ENCODE results near the gene DHRS13. TPM values are rescaled to one million over a fixed set of nuclear protein-coding genes. Genes with fewer than 3 reads are reported as not detected.

The DHRS13 gene
- total and polyA plus RNA-seq, 7 donors = 2.1 to 15.0 (median 3.9) TPM

GRCh38 chr17:28901866-28902818 lies 737 bp downstream of the DHRS13 start:
- 4 to 5% methylated on average over 62 of the region's 62 CpGs for WGBS, 2 donors
- TF ChIP-seq POLR2AphosphoS5 (IDR thresholded peaks at IDR 0.05) (no peak), POLR2A (IDR thresholded peaks at IDR 0.05) (no peak)
- Histone ChIP-seq H3K27ac (peak overlapping the region; percentile 82 to 91 (median 86)), H3K4me1 (peaks cover 0 to 40% (median 35%) of the 10 kb centered on the region in 4 donors), H3K9me3 (no peaks in the 10 kb centered on the region), H3K4me3 (peak overlapping the region; percentile 45 to 82 (median 74)), H3K36me3 (peaks cover 4 to 18% (median 12%) of the 10 kb centered on the region in 4 donors), H3K27me3 (no peaks in the 10 kb centered on the region)
- intact Hi-C loops (cut with DNase I) = no loop called here
- DNase-seq = no peak

DNA sequence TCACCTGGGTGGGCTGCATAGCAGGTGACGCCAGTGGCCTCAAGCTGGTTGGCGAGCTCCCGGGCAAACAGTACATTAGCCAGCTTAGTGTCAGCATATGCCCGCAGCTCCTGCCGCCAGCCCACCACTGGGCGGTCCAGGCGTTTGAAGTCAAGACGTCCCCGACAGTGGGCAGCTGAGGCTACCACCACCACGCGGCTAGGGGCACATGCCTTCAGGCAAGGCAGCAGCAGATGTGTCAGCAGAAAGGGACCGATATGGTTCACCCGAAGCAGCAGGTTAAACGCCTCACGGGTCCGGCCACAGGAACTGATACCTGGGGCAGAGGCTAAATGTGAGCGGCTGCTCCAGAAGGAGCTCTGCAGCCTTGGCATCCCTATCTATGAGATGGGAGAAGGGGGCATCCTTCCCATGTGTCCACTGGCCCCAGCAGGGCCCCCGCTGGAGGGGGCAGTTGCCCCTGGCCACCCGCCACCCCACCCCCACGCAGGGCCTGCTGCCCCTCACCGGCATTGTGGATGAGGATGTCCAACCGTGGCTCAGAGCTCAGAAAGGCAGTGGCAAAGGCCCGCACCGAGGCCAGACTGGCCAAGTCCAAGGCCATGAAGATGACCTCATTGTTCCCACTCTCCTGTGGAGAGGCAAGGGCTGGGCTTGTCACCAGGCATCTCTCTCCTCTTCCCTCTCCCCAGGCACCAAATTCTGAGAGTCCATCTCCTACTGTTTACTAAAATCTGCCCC lies 1.7 kb downstream of the DHRS13 start:
- Histone ChIP-seq H3K27me3 (no peaks in the 10 kb centered on the region), H3K27ac (no peak overlapping the region), H3K4me1 (peaks cover 0 to 37% (median 33%) of the 10 kb centered on the region in 4 donors), H3K36me3 (peaks cover 3 to 8% (median 5%) of the 10 kb centered on the region in 4 donors), H3K4me3 (no peak overlapping the region), H3K9me3 (no peaks in the 10 kb centered on the region)
- TF ChIP-seq POLR2A (IDR thresholded peaks at IDR 0.05) (no peak), POLR2AphosphoS5 (IDR thresholded peaks at IDR 0.05) (no peak), EP300 (IDR thresholded peaks at IDR 0.05) (no peak)
- TF ChIP-seq, protein P1, sequence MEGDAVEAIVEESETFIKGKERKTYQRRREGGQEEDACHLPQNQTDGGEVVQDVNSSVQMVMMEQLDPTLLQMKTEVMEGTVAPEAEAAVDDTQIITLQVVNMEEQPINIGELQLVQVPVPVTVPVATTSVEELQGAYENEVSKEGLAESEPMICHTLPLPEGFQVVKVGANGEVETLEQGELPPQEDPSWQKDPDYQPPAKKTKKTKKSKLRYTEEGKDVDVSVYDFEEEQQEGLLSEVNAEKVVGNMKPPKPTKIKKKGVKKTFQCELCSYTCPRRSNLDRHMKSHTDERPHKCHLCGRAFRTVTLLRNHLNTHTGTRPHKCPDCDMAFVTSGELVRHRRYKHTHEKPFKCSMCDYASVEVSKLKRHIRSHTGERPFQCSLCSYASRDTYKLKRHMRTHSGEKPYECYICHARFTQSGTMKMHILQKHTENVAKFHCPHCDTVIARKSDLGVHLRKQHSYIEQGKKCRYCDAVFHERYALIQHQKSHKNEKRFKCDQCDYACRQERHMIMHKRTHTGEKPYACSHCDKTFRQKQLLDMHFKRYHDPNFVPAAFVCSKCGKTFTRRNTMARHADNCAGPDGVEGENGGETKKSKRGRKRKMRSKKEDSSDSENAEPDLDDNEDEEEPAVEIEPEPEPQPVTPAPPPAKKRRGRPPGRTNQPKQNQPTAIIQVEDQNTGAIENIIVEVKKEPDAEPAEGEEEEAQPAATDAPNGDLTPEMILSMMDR (IDR thresholded peaks at IDR 0.05) = no peak
- no peak for DNase-seq
- 92% methylated on average over 24 of the region's 24 CpGs for WGBS, 2 donors
- intact Hi-C loops (cut with DNase I) = no loop called here

GRCh38 chr17:28899212-28899815 lies 3.6 kb downstream of the DHRS13 start:
- intact Hi-C loops (cut with DNase I) = loop anchor here (5.0 kb wide), 3 partner anchors 47 to 172 kb away; partner anchors contain the start of genes NEK8 and TLCD1
- H3K27ac ChIP-seq = peak overlapping the region in 1 of 4 donors; percentile 96

DNA sequence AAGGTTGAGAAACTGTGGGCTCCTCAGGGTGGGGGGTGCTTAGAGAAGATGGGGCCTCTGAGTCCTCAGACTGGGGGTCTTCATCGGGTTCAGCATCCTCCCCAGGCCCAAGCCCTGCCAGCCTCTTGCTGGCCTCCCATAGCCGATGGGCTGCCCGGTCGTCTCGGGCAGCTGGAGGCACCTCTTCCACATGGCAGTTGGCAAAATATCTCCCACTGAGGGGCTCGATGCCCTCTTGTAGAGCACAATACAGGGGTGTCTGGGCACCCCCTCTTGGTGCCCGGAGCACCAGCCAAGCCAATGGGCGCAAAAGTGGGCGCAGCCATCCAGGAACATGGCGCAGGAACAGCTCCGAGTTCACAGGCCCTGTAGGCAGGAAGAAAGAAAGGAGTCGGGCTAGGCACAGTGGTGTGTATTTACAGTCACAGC lies 4.3 kb downstream of the DHRS13 start:
- no peaks in the 10 kb centered on the region for H3K9me3 ChIP-seq
- no peaks in the 10 kb centered on the region for H3K27me3 ChIP-seq
- no peak for DNase-seq
- peaks cover 0 to 40% (median 36%) of the 10 kb centered on the region in 4 donors for H3K4me1 ChIP-seq
- H3K27ac ChIP-seq = peak overlapping the region; percentile 82 to 96 (median 92)
- 88 to 92% methylated on average over 12 of the region's 12 CpGs for WGBS, 2 donors
- intact Hi-C loops (cut with DNase I) = loop anchor here (5.0 kb wide), 3 partner anchors 46 to 171 kb away; partner anchors contain the start of genes NEK8 and TLCD1
- no peaks in the 10 kb centered on the region for H3K36me3 ChIP-seq
- H3K4me3 ChIP-seq = no peak overlapping the region
- TF ChIP-seq, protein P1 (IDR thresholded peaks at IDR 0.05) = no peak
- TF ChIP-seq POLR2AphosphoS5 (IDR thresholded peaks at IDR 0.05) = no peak
- no peak for TF ChIP-seq POLR2A (IDR thresholded peaks at IDR 0.05)
- no peak for TF ChIP-seq EP300 (IDR thresholded peaks at IDR 0.05)

More at GRCh38 chr17:28899212-28899815, 3.6 kb downstream of the DHRS13 start:
- no peaks in the 10 kb centered on the region for H3K9me3 ChIP-seq
- no peak overlapping the region for H3K4me3 ChIP-seq
- H3K36me3 ChIP-seq = no peaks in the 10 kb centered on the region
- no peak for DNase-seq
- 97% methylated on average over 5 of the region's 5 CpGs for WGBS, 2 donors
- H3K4me1 ChIP-seq = peaks cover 0 to 40% (median 36%) of the 10 kb centered on the region in 4 donors
- no peak for TF ChIP-seq POLR2AphosphoS5 (IDR thresholded peaks at IDR 0.05)
- no peaks in the 10 kb centered on the region for H3K27me3 ChIP-seq

GRCh38 chr17:28897769-28898526 lies 4.9 kb downstream of the DHRS13 start:
- Histone ChIP-seq H3K27ac (peak overlapping the region; percentile 82 to 96 (median 92)), H3K4me3 (peak overlapping the region; percentile 69 to 93 (median 83)), H3K9me3 (no peaks in the 10 kb centered on the region), H3K27me3 (no peaks in the 10 kb centered on the region), H3K4me1 (peaks cover 0 to 38% (median 31%) of the 10 kb centered on the region in 4 donors), H3K36me3 (no peaks in the 10 kb centered on the region)
- peak; percentile 79 for DNase-seq
- WGBS, 2 donors = 14 to 22% methylated on average over 23 of the region's 23 CpGs
- intact Hi-C loops (cut with DNase I) = loop anchor here (2.0 to 5.0 kb wide), 5 partner anchors 46 to 171 kb away; partner anchors contain the start of genes NEK8, PHF12 and TLCD1
- TF ChIP-seq EP300 (IDR thresholded peaks at IDR 0.05) (no peak), POLR2AphosphoS5 (IDR thresholded peaks at IDR 0.05) (no peak), POLR2A (IDR thresholded peaks at IDR 0.05) (no peak)
- TF ChIP-seq, protein P1 (IDR thresholded peaks at IDR 0.05) = no peak

Measured in sigmoid colon (tissue), 7 donors.